HEK293 (cell line): Measurements from ENCODE around the gene COL7A1.

Experiments
- CTCF ChIA-PET: fragments of 350-600 bp; formaldehyde crosslinking; extraction: SDS; loops from one replicate; lab custom pipeline; 2021; ENCODE audit warnings: antibody characterized with exemption; lab: Yijun Ruan, JAX
- POLR2A ChIA-PET: fragments of 300-600 bp; formaldehyde crosslinking; extraction: SDS; loops from one replicate; lab custom pipeline; 2020; ENCODE audit warnings: antibody characterized with exemption, inconsistent platforms; lab: Yijun Ruan, JAX
- H3K27ac ChIP-seq: fragments of 200-500 bp; sonication (Bioruptor generic); 2 replicates; pipeline ENCODE4 v1.5.1; 2014; ENCODE audit warnings: low read depth, low read length, control low read depth, inconsistent platforms; ENCODE audit errors: extremely low read depth
- H3K36me3 ChIP-seq, 2 experiments: fragments of 200-500 bp in 1 of 2; sonication (Bioruptor generic) in 1 of 2; 1 replicate in 1 of 2; 2 replicates in 1 of 2; pipeline ENCODE4 v1.5.1; 2014 to 2017; ENCODE audit warnings: inconsistent platforms in 2 of 2, low read length in 2 of 2; ENCODE audit not compliant: control insufficient read depth in 2 of 2, insufficient read depth in 1 of 2
- H3K4me1 ChIP-seq: fragments of 200-500 bp; sonication (Bioruptor generic); 2 replicates; pipeline ENCODE4 v1.5.1; 2014; ENCODE audit warnings: mild to moderate bottlenecking, low read length, inconsistent platforms; ENCODE audit not compliant: control insufficient read depth, insufficient read depth
- H3K4me3 ChIP-seq: 2 replicates; pipeline ENCODE4 v1.5.1; 2011; ENCODE audit warnings: low read depth, mild to moderate bottlenecking, control low read depth, low read length, moderate library complexity
- H3K9me3 ChIP-seq: fragments of 200-500 bp; sonication (Bioruptor generic); 2 replicates; pipeline ENCODE4 v1.5.1; 2014; ENCODE audit warnings: low read depth, low read length, inconsistent platforms; ENCODE audit not compliant: control insufficient read depth, insufficient read depth
- EGR2 ChIP-seq: fragments of 450-650 bp; formaldehyde crosslinking; IDR thresholded peaks from 2 replicates; pipeline ENCODE4 v1.5.1; 2016; ENCODE audit warnings: low read depth, missing biosample characterization, missing genetic modification characterization
- PRDM10 ChIP-seq: fragments of 450-650 bp; formaldehyde crosslinking; IDR thresholded peaks from 2 replicates; pipeline ENCODE4 v1.5.1; 2016; ENCODE audit warnings: missing biosample characterization, missing genetic modification characterization
- PRDM6 ChIP-seq: fragments of 450-650 bp; formaldehyde crosslinking; IDR thresholded peaks from 2 replicates; pipeline ENCODE4 v1.5.1; 2017; ENCODE audit warnings: missing biosample characterization, missing genetic modification characterization
- TCF7L2 ChIP-seq: IDR thresholded peaks from 2 replicates; pipeline ENCODE4 v1.6.1; 2011; ENCODE audit warnings: low read depth, mild to moderate bottlenecking, inconsistent platforms, low read length, moderate library complexity, borderline replicate concordance
- ZBTB6 ChIP-seq: fragments of 450-650 bp; formaldehyde crosslinking; IDR thresholded peaks from 2 replicates; pipeline ENCODE4 v1.5.1; 2017; ENCODE audit warnings: missing biosample characterization, missing genetic modification characterization
- ZFHX2 ChIP-seq: fragments of 450-650 bp; formaldehyde crosslinking; conservative IDR thresholded peaks from 2 replicates; pipeline ENCODE4 v1.5.1; 2016; ENCODE audit warnings: missing biosample characterization, missing genetic modification characterization
- ZIC2 ChIP-seq: fragments of 450-650 bp; formaldehyde crosslinking; IDR thresholded peaks from 2 replicates; pipeline ENCODE4 v1.5.1; 2016; ENCODE audit warnings: missing biosample characterization, missing genetic modification characterization
- ZNF174 ChIP-seq: fragments of 450-650 bp; formaldehyde crosslinking; IDR thresholded peaks from 2 replicates; pipeline ENCODE4 v1.5.0; 2017; ENCODE audit warnings: missing biosample characterization, mild to moderate bottlenecking, missing genetic modification characterization
- ZNF184 ChIP-seq: fragments of 450-650 bp; IDR thresholded peaks from 2 replicates; pipeline ENCODE4 v1.5.1; 2018; ENCODE audit warnings: missing biosample characterization, mild to moderate bottlenecking, missing genetic modification characterization
- ZNF19 ChIP-seq: fragments of 450-650 bp; formaldehyde crosslinking; IDR thresholded peaks from 2 replicates; pipeline ENCODE4; 2016; ENCODE audit warnings: missing biosample characterization, missing genetic modification characterization, low read depth
- ZNF221 ChIP-seq: fragments of 450-650 bp; formaldehyde crosslinking; IDR thresholded peaks from 2 replicates; pipeline ENCODE4 v1.5.1; 2017; ENCODE audit warnings: missing biosample characterization, missing genetic modification characterization, borderline replicate concordance
- ZNF354C ChIP-seq: fragments of 450-650 bp; formaldehyde crosslinking; IDR thresholded peaks from 2 replicates; pipeline ENCODE4 v1.5.1; 2016; ENCODE audit warnings: missing biosample characterization, missing genetic modification characterization, low read depth, borderline replicate concordance
- ZNF398 ChIP-seq: fragments of 450-650 bp; formaldehyde crosslinking; IDR thresholded peaks from 2 replicates; pipeline ENCODE4 v1.5.1; 2017; ENCODE audit warnings: missing biosample characterization, missing genetic modification characterization
- ZNF513 ChIP-seq: fragments of 450-650 bp; IDR thresholded peaks from 2 replicates; pipeline ENCODE4 v1.5.1; 2018; ENCODE audit warnings: missing biosample characterization, missing genetic modification characterization
- ZNF664 ChIP-seq: fragments of 450-650 bp; formaldehyde crosslinking; IDR thresholded peaks from 2 replicates; pipeline ENCODE4 v1.5.1; 2016; ENCODE audit warnings: missing biosample characterization, missing genetic modification characterization
- ZXDB ChIP-seq: fragments of 450-650 bp; formaldehyde crosslinking; IDR thresholded peaks from 2 replicates; pipeline ENCODE4 v1.5.1; 2016; ENCODE audit warnings: missing biosample characterization, missing genetic modification characterization

Gene COL7A1

GRCh38 chr3:48587686-48588085 is 7.4 kb downstream of the COL7A1 start (continued):
- TF ChIP-seq ZNF221 (no peak), ZNF513 (tag by site-specific recombination) (no peak), ZBTB6 (tag by site-specific recombination) (no peak), ZNF664 (tag by site-specific recombination) (no peak), ZNF354C (tag by site-specific recombination) (no peak), ZNF19 (tag by site-specific recombination) (no peak), ZNF174 (no peak), TCF7L2 (no peak)
- TF ChIP-seq, all 188 proteins: peak for 0

- no peak for TF ChIP-seq ZFHX2 (tag by site-specific recombination)
- TF ChIP-seq ZNF184 (tag by site-specific recombination): no peak
- no peak for TF ChIP-seq EGR2 (tag by site-specific recombination)
- TF ChIP-seq ZNF398 (tag by site-specific recombination): no peak
- no peak for TF ChIP-seq ZIC2 (tag by site-specific recombination)
- TF ChIP-seq PRDM6: no peak
- no peak for TF ChIP-seq PRDM10 (tag by site-specific recombination)
- TF ChIP-seq ZXDB (tag by site-specific recombination): no peak
- Histone ChIP-seq H3K9me3 (no peaks in the 10 kb centered on the region), H3K4me1 (no peaks in the 10 kb centered on the region), H3K36me3 (peaks cover 0 to 3% of the 10 kb centered on the region in 2 experiments; a peak in 1 of 3 replicates), H3K27ac (no peak overlapping the region), H3K4me3 (no peak overlapping the region)
- ChIA-PET CTCF (no interaction called here), POLR2A (no interaction called here)
These were observed 9.7 kb downstream of the COL7A1 start for GRCh38 chr3:48585411-48585810.
